SK-N-MC (cell line): ENCODE data around the gene AQP3.
"Not testable (repeated sequence)": the region's sequence is repeated elsewhere in the genome, so short reads cannot be mapped to it uniquely, and the experiment has no call there.

Experiments used
- DNase-seq: peaks from one replicate; pipeline ENCODE4 v3.0.0-alpha.2; 2011; ENCODE audit warnings: low read depth, low spot score
- H3K27ac ChIP-seq: fragments of 200-600 bp; sonication (generic); 2 replicates; pipeline ENCODE4 v1.5.1; 2016; ENCODE audit warnings: mixed run types
- H3K36me3 ChIP-seq: fragments of 200-600 bp; sonication (generic); 2 replicates; pipeline ENCODE4 v1.6.1; 2017; ENCODE audit warnings: antibody characterized with exemption, low read length, mixed read lengths; ENCODE audit not compliant: insufficient read depth
- H3K4me3 ChIP-seq: fragments of 200-600 bp; sonication (generic); 2 replicates; pipeline ENCODE4 v1.5.1; 2016
- H3K9ac ChIP-seq: fragments of 200-600 bp; sonication (generic); 2 replicates; pipeline ENCODE4 v1.8.0; 2017; ENCODE audit warnings: mixed run types, mixed read lengths; ENCODE audit not compliant: insufficient read length
- H3K9me3 ChIP-seq: fragments of 200-600 bp; sonication (generic); 2 replicates; pipeline ENCODE4 v1.6.1; 2017; ENCODE audit warnings: low read depth, mild to moderate bottlenecking, antibody characterized with exemption, low read length, moderate library complexity, mixed read lengths
- EZH2 ChIP-seq: fragments of 200-600 bp; sonication (generic); IDR thresholded peaks from one replicate; pipeline ENCODE4 v1.6.1; 2017; ENCODE audit warnings: antibody characterized with exemption
- FOXP2 ChIP-seq: optimal IDR thresholded peaks from 2 replicates; pipeline ENCODE3; 2011; ENCODE audit warnings: mild to moderate bottlenecking, moderate library complexity; ENCODE audit not compliant: insufficient read depth; ENCODE audit errors: extremely low read length, control extremely low read depth
- POLR2AphosphoS5 ChIP-seq: IDR thresholded peaks from 2 replicates; pipeline ENCODE4 v1.6.1; 2012; ENCODE audit warnings: mild to moderate bottlenecking, low read depth, low read length, borderline replicate concordance

Gene AQP3

GRCh38 chr9:33431420-33431819 is 16.0 kb downstream of the AQP3 start:
- Histone ChIP-seq H3K36me3 (no peaks in the 10 kb centered on the region), H3K9ac (no peak overlapping the region), H3K9me3 (no peaks in the 10 kb centered on the region), H3K4me3 (no peak overlapping the region), H3K27ac (no peak overlapping the region)
- TF ChIP-seq POLR2AphosphoS5 (no peak), EZH2 (no peak), FOXP2 (no peak)
- DNase-seq = no peak

GRCh38 chr9:33430942-33431341 is 16.5 kb downstream of the AQP3 start:
- H3K27ac ChIP-seq = no peak overlapping the region
- no peaks in the 10 kb centered on the region for H3K9me3 ChIP-seq
- TF ChIP-seq EZH2 (no peak), FOXP2 (no peak), POLR2AphosphoS5 (no peak)
- DNase-seq = no peak
- H3K9ac ChIP-seq = no peak overlapping the region
- H3K4me3 ChIP-seq = no peak overlapping the region
- H3K36me3 ChIP-seq = no peaks in the 10 kb centered on the region

GRCh38 chr9:33429256-33429985 is 18.0 kb downstream of the AQP3 start:
- Histone ChIP-seq H3K36me3 (no peaks in the 10 kb centered on the region), H3K9me3 (no peaks in the 10 kb centered on the region), H3K4me3 (no peak overlapping the region), H3K27ac (no peak overlapping the region), H3K9ac (no peak overlapping the region)
- DNase-seq = no peak
- no peak for TF ChIP-seq EZH2

- H3K27ac ChIP-seq = no peak overlapping the region
- no peaks in the 10 kb centered on the region for H3K9me3 ChIP-seq
- TF ChIP-seq POLR2AphosphoS5 = no peak
- TF ChIP-seq EZH2 = no peak
- no peak for TF ChIP-seq FOXP2
- H3K36me3 ChIP-seq = no peaks in the 10 kb centered on the region
- H3K9ac ChIP-seq = no peak overlapping the region
- no peak overlapping the region for H3K4me3 ChIP-seq
- no peak for DNase-seq
Observed at GRCh38 chr9:33426843-33427293, 20.5 kb downstream of the AQP3 start.

GRCh38 chr9:33425128-33425533 is 22.3 kb downstream of the AQP3 start:
- no peak for TF ChIP-seq EZH2
- TF ChIP-seq FOXP2 = no peak
- no peak overlapping the region for H3K27ac ChIP-seq
- no peaks in the 10 kb centered on the region for H3K36me3 ChIP-seq
- no peak for DNase-seq
- H3K9ac ChIP-seq = no peak overlapping the region
- H3K4me3 ChIP-seq = no peak overlapping the region
- H3K9me3 ChIP-seq = no peaks in the 10 kb centered on the region

- not testable (repeated sequence) for H3K9ac ChIP-seq, DNase-seq, H3K36me3 ChIP-seq, H3K9me3 ChIP-seq, H3K4me3 ChIP-seq, H3K27ac ChIP-seq
Observed at GRCh38 chr9:33424492-33424891, 22.9 kb downstream of the AQP3 start.

- DNase-seq = not testable (repeated sequence)
Observed at GRCh38 chr9:33424043-33424442, 23.4 kb downstream of the AQP3 start.

GRCh38 chr9:33419708-33420303 is 27.6 kb downstream of the AQP3 start:
- DNase-seq = no peak
- no peak overlapping the region for H3K27ac ChIP-seq
- TF ChIP-seq EZH2 = no peak
- no peak for TF ChIP-seq FOXP2
- TF ChIP-seq POLR2AphosphoS5 = no peak

More at GRCh38 chr9:33424043-33424442, 23.4 kb downstream of the AQP3 start:
- H3K4me3 ChIP-seq, H3K9ac ChIP-seq, H3K9me3 ChIP-seq, H3K27ac ChIP-seq, H3K36me3 ChIP-seq: not testable (repeated sequence)

GRCh38 chr9:33418090-33418489 is 29.3 kb downstream of the AQP3 start:
- DNase-seq = no peak
- no peaks in the 10 kb centered on the region for H3K36me3 ChIP-seq
- TF ChIP-seq EZH2 (no peak), POLR2AphosphoS5 (no peak), FOXP2 (no peak)
- no peak overlapping the region for H3K9ac ChIP-seq
- no peak overlapping the region for H3K27ac ChIP-seq
- H3K9me3 ChIP-seq = no peaks in the 10 kb centered on the region
- no peak overlapping the region for H3K4me3 ChIP-seq

More at GRCh38 chr9:33419708-33420303, 27.6 kb downstream of the AQP3 start:
- H3K36me3 ChIP-seq = no peaks in the 10 kb centered on the region
- H3K4me3 ChIP-seq = no peak overlapping the region
- H3K9me3 ChIP-seq = no peaks in the 10 kb centered on the region
- no peak overlapping the region for H3K9ac ChIP-seq
